GM18951 (cell line): ENCODE data around the gene ZNF490.
"Not testable (repeated sequence)": the region's sequence is repeated elsewhere in the genome, so short reads cannot be mapped to it uniquely, and the experiment has no call there.

ENCODE experiments used
- POLR2A ChIP-seq: IDR thresholded peaks from 4 replicates; pipeline ENCODE4 v1.6.1; 2011; ENCODE audit warnings: mild to moderate bottlenecking; ENCODE audit not compliant: insufficient read length, insufficient read depth; ENCODE audit errors: extremely low read depth
- in situ Hi-C: fragments of 300-500 bp; cut with MboI; formaldehyde crosslinking; loops from one replicate; pipeline ENCODE4 v1.12.0; 2022; ENCODE audit warnings: low sequenced_read_pairs, mixed read lengths, inconsistent platforms; ENCODE audit not compliant: unreplicated experiment

The ZNF490 gene

DNA sequence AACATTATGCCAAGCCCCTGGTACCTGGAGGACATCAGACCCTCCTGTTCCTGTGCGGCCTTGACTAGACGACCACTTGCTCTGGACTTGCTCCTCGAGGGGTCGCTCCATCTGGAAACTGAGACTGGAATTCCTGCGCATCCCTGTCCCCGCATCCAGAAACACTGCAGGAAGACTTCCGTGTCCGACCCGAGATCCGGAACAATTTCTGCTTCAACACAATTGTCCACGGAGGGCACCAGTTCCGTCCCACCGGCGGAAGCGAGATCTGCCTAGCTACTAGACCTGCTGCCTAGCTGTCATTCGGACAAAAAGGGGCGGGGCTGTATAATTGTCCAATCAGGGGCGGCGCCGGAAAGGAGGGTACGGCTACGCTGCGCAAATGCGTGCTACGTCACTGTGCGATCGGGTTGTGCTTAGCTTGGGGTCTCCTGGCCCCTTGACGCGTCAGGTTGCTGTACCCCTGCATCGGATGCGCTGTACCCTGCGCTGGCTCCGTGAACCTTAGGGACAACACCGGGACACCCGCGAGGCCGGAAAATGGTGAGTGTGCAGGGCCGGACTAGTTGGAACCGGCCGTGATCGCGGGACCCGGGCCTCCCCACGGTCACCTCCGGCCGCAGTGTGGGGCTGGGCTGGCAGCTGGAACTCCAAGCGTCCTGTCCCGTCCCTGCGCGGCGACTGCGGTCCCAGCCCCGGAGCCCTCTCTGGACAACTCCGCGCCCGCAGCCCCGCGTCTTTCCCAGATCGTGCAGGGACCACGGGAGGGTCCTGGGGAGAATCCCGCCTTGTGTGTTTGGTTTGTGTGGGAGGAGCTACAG is at the start of gene ZNF490, which contains the start of gene ZNF791:
TSS of gene ZNF490 (minus strand) at position 274 of the 821 bp plus-strand sequence. CDS start at position 141, 133 bp downstream.
TSS of gene ZNF791 (plus strand) at position 381 of the 821 bp plus-strand sequence. CDS start at position 541, 160 bp downstream.
- TF ChIP-seq POLR2A = peak; percentile 92
- in situ Hi-C loops = no loop called here

DNA sequence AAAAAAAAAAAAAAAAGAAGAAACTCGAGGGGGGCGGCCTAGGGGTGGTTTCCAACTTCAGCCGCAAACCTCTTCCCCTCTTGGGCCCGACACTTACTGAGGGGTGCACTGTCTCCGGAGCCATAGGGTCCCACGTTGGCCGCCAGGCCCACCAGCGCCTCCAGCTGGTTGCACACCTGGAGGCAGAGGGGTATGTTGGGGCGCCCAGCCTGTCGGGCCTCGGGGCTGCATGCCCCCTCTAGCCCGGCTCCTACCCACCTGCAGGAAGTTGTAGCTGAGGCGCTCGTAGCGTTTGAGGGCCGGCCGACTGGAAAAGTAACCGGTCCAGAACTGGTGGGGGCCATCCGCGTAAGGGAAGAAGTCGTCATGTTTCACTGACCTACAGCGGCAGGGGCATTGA is 47.4 kb upstream of the ZNF490 start:
- TF ChIP-seq POLR2A = no peak
- in situ Hi-C loops = no loop called here

DNA sequence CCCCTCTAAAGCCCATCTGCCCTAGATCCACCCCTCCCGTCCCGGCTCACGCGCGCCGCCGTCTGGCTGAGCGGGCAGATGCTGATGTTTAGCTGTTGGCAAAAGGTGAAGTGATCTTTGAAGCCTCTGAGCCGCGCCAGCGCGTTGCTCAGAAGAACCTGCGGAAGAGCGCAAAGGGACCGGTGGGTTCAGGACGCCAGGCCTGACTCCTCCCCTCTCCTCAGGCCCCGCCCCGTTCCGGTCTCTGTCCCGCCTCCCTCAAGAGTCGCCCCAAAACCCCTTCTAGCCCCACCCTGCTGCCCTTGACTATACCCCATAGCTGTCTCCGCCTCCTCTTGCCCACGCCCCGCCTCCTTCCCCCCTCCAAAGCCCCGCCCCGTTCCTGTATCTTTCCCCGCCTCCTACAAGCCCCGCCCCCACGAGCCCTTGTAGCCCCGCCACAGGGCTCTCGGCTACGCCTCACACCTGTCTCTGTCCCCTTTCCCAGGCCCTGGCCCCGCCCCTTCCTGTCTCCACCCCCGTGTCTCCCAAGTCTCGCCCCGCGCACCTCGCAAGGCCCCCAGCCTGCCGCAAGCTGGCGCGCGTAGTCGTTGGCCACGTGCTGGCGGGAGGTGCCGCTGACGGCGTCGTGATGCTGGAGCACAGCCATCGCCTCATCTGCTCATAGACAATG is 46.4 kb upstream of the ZNF490 start:
- in situ Hi-C loops = no loop called here
- TF ChIP-seq POLR2A = no peak

DNA sequence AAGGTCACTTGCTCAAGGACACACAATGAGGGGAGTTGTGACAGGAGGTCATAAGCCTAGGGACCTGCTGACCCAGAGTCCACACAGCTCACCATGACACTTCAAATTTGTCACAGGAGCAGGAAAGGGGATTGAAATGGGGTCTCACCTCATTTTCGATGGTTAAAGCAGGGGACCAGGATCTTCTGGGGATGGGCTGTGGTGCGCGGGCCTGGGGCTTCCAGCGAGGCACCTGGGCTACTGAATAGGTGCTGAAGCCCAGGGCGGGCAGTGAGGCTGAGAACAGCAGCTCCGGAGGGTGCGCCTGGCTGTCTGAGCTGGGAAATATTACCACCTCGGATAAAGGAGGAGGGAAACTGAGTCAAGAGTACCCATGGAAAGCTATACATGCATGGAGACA is 44.9 kb upstream of the ZNF490 start:
- TF ChIP-seq POLR2A = no peak
- in situ Hi-C loops = no loop called here

DNA sequence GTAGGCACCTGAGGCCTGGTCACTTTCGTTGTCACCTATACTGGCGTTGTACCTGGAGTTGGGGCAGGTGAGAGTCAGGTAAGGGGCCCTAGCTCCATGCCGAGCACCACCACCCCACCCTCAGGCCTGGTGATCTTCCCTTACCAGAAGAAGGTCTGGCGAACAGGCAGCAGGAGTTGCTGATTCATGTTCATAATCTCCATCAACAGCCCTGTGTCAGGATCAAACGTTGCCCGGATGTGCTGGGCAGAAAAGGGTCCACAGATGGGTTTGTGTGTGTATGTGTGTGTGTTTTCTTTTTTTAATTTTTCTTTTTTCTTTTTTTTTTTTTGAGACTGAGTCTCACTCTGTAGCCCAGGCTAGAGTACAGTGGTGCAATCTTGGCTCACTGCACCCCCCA is 41.6 kb upstream of the ZNF490 start:
- no peak for TF ChIP-seq POLR2A
- in situ Hi-C loops = no loop called here

DNA sequence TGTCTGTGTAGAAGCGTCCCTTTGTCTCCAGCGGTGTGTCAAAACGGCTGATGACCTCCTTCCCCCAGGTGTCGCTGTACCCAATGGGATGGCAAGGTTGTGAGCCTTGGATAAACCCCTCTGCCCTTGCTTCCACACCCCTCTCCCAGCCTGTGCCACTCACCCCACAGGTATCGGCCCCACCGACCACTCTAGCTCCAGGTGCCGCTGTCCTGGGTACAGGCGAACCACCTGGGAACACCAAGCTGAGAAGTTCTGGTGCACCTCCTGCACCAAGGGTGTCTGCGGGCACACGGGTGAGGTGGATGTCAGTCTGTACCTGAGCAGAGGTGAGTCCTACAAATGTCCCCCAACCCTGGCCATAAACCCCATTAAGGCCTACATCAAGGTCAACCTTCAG is 39.3 kb upstream of the ZNF490 start:
- no peak for TF ChIP-seq POLR2A
- in situ Hi-C loops = no loop called here

DNA sequence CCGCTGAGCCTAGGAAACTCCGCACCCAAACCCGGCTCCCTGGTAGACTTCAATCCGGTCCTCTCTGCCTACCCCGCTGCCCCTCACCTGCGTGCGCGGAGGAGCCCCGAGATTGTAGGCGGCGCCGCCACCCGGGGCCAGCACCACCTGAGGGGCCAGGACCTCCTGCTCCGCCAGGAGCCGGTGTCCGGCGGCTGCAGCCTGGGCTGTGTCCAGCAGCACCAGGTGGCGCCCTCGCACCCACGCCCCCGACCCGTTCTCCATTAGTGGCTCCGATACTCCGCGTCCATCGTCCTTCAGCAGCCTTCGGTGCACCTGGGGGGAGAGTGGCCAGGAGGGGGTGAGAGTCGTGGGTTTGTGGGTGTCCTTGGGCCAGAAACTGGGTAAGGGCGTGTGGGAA is 37.5 kb upstream of the ZNF490 start:
- TF ChIP-seq POLR2A = no peak
- in situ Hi-C loops = no loop called here

DNA sequence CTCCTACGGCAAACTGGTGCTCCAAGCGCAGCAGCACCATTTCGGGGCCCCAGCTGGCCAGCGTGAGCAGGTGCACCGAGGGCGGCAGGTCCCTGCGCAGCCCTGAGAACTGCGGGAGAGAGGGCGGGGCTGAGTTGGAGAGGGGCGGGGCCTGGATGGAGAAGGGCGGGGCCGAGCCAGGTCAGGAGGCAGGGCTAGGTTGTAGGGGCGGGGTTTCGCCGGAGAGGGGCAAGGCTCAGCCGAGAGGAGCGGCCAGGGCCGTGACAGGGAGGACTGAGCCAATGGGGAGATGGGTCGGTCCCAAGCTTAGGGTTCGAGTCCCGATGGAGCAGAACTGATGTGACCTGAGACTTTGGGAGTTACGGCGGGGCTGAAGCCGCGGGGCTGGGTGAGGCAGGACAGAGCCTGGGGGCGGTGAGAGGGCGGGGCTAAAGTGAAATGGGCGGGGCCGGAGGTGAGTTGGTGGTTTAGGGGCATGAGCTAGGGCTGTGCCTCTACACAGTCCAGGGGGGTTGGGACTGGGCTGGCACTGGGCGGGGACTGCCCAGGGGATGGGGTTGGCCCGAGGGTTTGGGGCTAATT is 37.0 kb upstream of the ZNF490 start:
- no peak for TF ChIP-seq POLR2A
- in situ Hi-C loops = no loop called here

DNA sequence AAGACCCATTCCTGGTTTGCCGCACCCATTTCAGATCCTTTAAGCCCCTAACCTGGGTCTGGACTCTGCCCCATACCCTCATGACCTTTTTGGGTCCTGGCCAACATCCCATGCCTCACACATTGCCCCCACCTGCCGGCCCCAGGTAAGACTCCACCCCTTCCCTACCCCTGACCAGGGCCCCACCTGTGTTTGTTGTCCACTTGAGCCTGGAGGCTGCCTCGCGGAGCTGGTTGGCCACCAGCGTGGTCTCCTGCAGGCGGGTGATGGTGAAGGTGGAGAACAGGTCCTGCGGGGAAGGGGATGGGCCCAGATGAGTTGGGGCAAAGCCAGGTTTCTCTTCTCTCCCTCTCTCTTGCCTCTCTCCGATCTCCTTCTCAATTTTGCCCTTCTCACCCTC is 36.4 kb upstream of the ZNF490 start:
- in situ Hi-C loops = no loop called here
- no peak for TF ChIP-seq POLR2A

DNA sequence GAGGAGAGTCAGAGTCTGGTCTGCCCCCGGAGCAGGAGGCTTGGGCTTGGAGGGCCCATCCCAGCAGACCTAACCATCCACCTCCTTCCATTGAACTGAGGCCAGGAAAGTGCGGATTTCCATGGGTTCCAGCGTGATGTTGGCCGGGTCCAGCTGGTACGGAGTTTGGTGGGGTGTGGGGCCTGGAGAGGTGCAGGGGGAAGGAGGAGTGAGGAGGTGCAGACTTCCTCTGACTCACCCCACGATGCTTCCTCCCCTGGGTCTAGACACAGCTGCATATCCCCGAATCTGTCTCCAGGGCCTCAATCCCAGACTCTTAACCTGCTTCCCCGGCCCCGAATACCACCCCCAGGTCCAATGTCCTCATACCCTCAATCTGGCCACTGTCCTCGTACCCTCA is 35.9 kb upstream of the ZNF490 start:
- no peak for TF ChIP-seq POLR2A
- in situ Hi-C loops = no loop called here

DNA sequence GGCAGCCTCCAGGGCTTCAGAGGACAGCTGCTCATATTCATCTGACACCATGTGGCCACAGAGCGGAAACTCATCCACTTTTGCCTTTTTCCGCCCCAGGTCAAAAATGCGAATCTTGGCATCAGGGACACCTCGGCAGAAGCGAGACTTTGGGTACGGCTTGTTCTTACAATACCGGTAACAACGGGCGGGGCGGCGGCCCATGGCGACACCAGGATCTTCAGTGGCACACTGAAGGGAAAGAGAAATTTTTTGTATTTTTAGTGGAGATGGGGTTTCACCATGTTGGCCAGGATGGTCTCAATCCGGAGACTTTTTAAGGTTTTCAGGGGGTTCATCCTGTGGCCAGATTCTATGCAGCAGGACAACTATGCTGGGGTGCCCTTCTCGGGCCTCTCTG is 33.1 kb upstream of the ZNF490 start:
- in situ Hi-C loops = not testable (repeated sequence)

DNA sequence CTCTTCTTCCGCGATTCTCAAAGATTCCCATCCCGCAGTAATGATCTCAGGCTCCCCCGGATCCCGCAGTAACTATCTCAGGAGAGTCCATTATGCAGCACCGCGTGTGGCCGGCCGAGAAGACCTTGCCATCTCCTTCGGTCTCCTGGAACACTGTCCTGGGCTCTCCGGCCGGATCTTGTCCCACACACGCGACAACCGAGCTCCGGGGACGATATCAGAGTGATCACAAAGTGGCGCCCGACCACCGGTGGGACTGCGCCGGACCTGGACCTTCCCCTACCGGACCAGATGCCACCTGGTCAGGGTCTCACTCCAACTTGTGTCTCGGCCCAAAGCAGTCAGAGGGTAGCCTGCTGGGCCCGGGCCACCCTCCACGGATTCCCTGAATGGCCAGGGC is 31.9 kb upstream of the ZNF490 start:
- in situ Hi-C loops = no loop called here
- no peak for TF ChIP-seq POLR2A

DNA sequence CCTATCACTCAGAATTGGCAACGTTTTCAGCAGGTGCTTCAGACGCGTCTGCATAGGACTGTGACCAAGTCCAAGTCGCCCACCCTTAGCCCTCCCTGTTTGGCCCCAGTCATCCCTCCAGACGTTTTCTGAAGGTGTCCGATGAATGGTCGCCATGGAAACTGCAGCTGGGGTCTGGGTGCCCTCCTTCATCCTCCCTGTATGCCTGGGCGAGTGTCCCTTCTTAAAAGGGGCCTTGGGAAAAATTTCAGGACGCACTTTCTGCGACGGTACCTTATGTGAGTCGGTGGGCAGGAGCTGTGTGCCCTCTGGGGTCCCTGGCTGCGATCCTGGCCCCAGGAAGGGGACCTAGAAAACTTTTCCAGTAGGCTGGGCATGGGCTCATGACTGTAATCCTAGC is 30.8 kb upstream of the ZNF490 start:
- no peak for TF ChIP-seq POLR2A
- in situ Hi-C loops = no loop called here
